ENCODE data around the gene SPRY1.

The SPRY1 gene

DNA sequence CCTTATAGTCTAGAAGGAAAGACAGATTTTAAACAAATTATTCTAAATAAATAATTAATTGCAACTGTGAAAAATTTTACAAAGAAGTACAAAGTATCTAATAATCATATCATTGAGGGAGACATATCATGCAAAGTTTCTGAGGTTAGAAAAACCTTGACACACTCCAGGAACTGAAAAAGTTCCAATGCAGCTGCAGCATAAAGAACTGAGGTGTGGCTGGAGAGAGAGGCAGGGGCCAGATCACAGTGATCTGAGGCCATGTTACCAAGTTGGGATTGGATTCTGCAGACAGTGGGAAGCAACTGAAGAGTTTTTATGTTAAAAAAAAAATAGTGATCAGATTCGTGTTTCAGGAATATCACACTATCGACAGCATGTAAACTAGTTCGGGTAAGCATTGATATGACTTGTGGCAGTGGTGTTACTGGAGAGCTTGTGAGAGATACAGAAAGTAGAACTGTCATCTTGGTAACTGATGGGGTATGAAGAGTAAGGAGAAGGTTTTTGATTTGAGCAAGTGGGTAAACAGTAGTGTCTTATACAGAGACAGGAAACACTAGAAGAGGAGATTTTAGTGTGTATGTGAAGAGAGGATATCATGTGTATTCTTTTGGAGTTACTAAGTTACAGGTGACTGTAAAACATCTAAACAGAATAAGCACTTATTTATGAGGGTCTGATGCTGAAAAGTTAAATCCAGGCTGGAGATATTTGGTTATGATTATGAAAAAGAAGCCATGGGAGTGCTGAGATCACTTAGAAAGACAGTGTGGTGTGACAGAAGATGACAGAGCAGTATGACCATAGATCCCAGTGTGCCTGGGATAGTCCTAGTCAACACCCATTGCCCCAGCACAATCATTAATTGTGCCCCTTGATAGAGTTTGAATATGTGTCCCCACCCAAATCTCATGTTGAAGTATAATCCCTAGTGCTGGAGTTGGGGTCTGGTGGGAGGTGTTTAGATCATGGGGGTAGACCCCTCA, 15.6 kb upstream of the SPRY1 start:
- DNase-seq (ENCODE audit: low read depth in 2 of 2): no peak

DNA sequence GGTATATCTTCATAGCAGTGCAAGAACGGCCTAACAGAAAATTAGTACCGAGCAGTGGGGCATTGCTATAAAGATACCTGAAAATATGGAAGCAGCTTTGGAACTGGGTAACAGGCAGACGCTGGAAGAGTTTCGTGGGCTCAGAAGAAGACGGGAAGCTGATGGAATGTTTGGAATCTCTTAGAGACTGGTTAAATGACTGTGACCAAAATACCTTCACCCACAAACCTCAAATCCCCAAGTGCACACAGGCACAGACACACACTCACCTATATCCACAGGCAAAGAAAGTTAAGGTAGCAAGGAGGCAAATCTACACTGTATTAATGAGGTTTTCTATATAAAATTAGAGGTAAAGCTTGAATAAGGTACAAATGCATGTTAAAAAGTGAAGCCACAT, 14.6 kb upstream of the SPRY1 start:
- no peak for DNase-seq (ENCODE audit: low read depth in 2 of 2)

DNA sequence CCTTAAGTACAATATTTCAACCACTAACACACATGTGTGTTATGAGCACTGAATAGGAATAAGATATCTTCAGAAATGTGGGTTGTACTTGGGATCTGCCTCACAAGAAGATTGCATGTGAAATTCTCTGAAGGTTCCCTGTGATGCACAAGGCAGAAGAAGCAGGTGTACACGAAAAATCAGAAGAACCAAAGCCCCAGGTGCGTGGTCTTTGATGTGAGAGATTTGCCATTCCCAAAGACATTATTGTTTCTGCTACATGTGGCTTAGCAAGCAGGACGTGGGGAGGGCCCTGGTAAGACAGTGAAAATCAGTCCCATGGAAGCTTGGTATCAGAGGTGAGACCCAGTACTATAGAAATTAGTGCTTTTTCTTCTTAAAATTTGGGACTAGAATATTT, 13.0 kb upstream of the SPRY1 start:
- no peak for DNase-seq (ENCODE audit: low read depth in 2 of 2)

DNA sequence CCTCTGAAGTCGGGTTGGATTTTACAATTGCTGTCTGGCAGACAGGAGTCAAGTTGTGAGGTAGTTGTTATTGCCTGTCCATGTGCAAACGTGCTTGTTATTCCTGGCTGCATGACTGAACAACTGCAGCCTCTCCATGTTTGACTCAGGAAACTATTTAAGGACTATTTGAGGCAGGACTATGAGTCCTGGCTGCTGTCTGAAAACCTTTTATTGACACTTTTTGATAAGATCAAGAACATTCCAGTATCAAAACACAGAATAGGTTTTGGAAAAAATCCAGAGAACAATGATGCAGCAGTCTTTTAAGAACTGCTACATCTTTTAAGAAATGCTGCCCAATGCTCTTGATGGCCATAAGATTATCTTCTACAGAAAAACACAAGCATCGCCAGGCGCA, 10.0 kb upstream of the SPRY1 start:
- no peak for DNase-seq (ENCODE audit: low read depth in 2 of 2)

DNA sequence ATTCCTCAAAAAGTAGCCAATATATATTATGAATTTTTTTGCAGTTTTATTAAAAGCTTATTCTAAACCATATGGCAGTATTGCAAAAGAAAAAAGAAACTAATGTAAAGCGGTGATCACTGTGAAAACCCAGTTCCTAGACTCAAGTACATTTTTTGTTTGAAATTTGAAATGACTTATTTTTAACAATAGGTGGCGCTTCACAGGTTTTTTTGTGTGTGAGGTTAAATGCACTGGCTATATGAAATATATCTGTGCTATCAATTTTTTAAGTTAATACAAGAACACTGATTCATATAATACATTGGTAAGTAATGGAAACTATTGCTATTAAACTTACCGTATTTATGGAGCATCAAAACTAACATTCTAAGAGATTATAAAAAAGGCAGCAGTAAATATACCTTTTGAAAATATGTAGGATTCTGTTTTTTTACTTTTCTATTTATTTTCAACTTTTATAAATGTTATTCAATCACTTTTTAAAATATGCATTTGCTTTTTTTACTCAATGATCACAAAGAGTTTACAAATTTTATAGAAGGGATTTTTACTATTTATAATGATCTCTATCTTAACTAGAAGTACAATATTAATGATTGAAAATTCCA, 5.6 kb upstream of the SPRY1 start:
- DNase-seq (ENCODE audit: low read depth in 2 of 2): no peak

DNA sequence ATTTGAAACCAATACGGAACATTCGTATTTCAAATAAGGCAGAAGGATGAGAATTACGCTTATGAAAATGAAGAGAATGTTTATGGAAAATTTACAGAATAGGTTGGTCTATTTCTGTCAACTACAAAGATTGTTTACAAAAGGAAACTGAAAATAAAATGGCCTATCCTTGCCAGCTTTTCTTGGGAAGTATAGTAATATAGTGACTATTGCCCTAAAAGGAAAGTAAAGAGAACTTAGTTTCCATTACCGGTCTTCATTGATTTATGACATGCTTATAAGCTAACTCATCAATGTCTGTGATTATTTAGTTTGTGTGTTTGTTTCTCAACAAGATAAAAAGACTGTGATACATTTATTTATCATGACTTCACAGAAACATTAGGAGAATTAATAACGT, 2.9 kb upstream of the SPRY1 start:
- no peak for DNase-seq (ENCODE audit: low read depth in 2 of 2)

DNA sequence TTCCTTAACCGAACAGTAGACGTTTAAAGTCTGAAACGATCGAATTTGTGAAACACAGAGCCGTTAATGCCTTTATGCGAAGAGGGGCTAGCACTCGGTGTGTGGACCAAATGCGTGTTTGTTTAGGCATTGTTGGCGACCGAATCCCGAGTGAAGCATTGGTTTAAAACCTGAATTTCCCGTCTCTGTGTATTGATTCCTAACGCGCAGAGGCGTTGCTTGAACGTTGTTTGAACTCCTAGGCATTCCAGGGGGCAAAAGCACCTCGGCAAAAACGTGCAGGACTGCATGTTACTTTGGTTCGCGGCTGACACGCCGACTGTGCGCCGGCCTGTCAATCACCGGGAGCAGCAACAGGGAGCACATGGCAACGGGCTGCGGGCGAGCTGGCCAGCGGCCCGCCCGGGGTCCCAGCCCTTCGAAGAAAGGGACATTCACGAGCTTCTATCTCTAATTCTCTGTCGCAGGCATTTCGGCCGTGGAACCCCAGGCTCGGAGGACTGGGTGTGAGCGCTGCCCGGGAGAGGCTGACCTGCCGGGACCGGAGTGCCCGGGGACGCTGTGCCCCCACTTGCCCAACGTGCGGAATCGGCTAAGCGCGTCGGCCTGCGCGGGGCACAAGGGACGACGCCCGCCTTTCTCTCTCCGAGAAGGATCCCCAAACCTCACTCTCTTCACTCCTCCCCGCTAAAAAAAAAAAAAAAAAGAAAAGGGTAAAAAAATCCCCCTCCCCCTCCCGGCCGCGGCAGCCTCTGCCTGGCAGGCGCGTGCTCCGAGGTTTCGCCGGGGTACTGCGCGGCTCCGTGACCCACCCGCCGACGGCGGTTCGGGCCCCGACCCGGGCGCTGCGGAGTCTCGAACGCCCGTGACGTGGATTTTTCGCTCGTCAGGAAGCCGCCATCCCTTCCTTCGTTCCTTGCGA, 810 bp downstream of the SPRY1 start:
- no peak for DNase-seq (ENCODE audit: low read depth in 2 of 2)

DNA sequence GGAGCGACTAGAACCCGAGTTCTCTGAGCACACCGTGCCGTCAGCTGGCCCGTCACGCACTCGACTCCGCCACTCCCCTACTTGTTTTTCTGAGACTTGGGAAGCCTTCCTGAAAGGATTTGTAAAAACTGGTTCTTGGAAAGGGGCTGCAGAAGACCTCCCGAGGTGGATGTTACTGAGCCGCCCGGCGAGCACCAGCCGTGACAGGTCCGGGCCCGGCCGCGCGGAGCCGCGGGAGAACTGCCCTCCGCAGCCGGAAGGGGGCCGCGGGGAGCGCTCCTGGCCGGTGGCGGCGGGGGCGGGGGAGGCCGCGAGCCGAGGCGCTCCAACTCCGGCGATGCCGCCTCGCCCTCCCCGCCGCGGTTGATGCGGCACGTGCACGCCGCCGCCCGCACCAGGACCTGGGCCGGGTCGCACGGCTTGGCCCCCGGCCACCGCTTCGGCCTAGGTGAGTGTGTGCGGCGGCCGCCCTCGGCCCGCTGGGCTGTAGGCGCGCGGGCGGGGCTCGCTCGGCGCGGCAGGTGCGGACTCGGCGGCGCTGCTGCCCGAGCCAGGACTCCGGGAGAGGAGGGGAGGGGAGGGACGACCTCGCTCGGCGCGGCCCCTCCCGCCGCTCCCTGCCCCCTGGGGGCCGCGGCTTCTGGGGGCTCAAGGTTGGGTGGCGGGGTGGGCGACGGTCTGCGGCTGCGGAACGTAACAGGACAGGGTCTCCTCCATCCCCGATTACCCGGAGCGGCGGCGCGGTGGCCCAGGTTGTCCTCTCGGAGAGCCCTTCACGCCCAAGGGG, 1.7 kb downstream of the SPRY1 start:
- DNase-seq (ENCODE audit: low read depth in 2 of 2): no peak

DNA sequence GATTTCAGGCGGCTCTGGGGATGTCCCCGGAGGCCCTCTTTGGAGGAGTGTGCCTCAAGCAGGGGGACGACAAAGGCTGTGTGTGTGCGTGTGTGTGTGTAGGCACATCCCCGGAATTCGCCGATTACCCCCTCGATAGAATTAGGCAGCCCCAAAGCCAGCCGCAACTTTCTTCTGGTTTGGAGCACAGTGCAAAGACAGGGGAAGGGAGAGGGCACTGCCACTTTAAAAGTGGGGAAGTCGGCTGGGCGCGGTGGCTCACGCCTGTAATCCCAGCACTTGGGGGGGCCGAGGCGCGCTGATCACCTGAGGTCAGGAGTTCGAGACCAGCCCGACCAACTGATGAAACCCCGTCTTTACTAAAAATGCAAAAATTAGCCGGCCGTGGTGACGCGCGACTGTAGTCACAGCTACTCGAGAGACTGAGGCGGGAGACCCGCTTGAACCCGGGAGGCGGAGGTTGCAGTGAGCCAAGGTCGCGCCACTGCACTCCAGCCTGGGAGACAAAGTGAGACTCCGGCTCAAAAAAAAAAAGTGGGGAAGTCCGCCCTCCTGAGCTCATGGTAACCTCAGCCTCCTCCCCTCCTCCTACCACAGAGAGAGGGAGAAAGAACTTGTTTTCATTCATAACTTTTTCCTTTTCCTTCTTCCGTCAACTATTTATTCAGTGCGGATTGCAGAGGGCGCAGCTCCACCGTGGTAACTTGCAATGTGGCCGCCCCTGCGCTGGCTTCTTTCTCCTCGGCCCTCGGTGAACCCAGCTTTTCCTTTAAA, 2.4 kb downstream of the SPRY1 start:
- no peak for DNase-seq (ENCODE audit: low read depth in 2 of 2)

DNA sequence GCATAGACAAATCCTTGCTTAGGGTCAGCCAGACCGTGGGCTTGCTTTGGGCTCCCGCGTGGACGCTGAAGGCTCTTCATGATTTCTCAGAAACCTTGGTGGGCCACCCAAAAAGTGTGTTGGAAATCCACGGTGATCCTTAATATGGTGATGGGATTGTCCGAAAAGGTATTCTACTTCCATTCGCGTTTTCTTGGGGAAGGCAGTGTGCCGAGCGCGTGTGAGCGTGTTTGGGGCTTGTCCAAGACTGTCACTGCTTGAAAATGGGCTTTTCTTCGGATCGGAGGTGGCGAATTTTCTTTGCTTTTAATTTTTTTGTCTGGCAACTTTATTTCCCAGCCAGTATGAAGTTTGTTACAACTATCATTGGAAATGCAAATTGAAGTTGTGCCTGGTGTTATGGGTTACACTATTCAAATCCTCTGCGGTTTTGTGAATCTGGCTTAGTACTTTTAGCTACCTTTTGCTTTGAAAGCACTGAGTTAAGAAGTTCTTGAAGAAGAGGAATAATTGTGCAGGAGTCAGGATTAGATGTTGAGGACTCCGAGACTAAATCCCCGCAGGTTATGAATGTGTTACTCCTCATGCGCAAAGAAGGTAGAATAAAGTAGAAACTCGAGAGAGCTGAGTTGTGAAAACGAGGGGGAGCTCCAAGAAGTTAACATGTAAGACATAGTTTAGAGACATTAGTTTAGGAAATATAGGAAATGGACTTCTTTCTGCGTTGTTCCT, 3.2 kb downstream of the SPRY1 start:
- no peak for DNase-seq (ENCODE audit: low read depth in 2 of 2)

DNA sequence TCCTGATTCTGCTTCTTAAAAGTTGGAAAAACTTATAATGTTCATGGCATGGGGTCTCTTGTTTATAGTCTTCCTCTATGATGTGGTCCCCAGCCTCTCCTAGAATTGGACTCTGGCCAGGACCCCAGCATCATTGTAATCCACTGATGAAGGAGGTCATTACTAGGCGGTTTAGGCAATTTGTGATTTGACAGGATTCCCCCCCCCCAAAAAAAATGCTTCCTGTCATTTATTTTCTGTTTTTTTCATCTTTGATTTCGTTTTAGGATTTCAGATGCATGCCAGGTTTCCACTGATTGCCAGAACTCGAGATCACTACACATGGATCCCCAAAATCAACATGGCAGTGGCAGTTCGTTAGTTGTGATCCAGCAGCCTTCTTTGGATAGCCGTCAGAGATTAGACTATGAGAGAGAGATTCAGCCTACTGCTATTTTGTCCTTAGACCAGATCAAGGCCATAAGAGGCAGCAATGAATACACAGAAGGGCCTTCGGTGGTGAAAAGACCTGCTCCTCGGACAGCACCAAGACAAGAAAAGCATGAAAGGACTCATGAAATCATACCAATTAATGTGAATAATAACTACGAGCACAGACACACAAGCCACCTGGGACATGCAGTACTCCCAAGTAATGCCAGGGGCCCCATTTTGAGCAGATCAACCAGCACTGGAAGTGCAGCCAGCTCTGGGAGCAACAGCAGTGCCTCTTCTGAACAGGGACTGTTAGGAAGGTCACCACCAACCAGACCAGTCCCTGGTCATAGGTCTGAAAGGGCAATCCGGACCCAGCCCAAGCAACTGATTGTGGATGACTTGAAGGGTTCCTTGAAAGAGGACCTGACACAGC, 4.9 kb downstream of the SPRY1 start:
- no peak for DNase-seq (ENCODE audit: low read depth in 2 of 2)

DNA sequence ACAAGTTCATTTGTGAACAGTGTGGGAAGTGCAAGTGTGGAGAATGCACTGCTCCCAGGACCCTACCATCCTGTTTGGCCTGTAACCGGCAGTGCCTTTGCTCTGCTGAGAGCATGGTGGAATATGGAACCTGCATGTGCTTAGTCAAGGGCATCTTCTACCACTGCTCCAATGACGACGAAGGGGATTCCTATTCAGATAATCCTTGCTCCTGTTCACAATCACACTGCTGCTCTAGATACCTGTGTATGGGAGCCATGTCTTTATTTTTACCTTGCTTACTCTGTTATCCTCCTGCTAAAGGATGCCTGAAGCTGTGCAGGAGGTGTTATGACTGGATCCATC, 5.5 kb downstream of the SPRY1 start:
- DNase-seq (ENCODE audit: low read depth in 2 of 2): no peak

DNA sequence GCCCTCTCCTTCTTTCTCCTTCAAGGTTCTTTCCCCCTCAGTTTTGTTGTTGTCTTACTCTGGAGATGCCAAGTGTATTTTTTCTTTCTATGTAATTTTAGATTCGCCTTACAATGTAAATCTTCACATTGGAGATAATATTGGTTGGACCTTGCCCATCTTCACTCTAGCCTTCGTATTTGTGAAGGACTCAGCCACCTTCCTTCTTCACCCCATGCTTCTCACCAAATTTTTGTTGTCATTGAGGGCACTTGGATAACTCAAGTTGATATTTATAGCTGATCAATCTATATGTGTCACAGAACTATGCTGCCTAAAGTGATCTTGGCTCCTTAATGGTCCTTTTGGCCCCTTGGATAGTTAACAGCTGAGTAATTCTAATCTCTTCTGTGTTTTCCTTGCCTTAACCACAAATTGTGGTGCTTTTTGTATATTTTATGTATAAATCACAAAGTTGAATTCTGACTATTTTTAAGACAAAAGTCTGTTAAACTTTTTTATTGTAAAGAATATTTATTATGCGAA, 6.5 kb downstream of the SPRY1 start:
- no peak for DNase-seq (ENCODE audit: low read depth in 2 of 2)

DNA sequence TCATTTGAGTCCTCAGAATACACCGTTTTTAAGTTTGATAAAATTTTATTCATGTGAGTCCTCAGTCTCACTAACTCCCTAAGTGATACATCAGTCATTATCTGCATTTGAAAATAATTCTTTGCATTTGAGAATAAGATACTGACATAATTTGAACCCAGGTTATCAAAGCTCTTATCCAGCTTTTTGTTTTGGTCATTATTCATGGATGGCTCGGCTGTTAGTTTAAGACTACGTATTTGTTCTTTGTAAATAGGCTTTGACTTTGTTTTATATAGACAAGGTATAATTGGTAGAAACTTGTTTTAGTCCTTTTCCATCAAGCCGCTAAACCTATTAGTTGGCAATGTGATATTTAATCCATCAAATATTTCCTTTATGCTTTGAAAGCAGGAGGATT, 7.9 kb downstream of the SPRY1 start:
- no peak for DNase-seq (ENCODE audit: low read depth in 2 of 2)

DNA sequence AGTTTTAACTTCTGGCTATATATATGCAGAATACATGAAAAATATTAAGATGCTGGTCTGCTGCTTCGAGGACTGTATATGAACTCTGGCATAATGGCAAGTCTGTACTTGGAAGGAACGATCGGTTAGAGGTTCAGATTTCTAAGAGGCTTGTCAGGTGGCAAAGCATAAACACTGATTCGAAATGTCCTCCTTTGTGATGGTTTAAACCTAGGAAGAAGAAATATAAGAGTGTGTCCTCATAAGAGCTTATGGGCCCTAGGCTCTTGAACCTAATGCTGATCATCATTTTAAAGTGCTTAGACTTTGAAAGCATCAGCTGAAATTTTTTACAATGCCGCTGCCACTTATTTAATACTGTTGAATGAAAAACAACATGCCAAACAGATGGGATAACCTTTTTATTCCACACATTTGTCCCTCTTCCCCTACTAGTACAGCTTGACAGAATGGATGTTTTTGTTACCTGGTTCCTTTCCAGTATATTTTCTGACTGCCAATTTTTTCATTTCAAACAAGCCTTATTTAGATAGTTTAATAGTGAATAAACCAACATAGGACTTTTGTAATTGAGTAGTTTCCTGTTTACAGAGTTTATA, 8.8 kb downstream of the SPRY1 start:
- DNase-seq (ENCODE audit: low read depth in 2 of 2): no peak

DNA sequence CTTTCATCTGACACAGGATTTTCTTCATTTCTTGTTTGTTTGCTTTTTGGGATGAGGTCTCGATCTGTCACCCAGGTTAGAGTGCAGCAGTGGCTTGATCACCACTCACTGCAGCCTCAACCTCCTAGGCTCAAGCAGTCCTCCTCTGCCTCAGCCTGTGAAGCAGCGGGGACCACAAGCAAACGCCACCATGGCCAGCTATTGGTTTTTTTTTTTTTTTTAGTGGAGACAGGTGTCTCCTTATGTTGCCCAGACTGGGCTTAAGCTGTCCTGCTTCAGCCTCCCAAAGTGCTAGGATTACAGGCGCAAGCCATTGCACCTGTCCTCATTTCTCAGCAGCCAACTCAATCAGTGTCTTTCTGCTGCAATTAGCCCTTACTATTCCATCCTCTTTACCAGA, 10.3 kb downstream of the SPRY1 start:
- DNase-seq (ENCODE audit: low read depth in 2 of 2): no peak

DNA sequence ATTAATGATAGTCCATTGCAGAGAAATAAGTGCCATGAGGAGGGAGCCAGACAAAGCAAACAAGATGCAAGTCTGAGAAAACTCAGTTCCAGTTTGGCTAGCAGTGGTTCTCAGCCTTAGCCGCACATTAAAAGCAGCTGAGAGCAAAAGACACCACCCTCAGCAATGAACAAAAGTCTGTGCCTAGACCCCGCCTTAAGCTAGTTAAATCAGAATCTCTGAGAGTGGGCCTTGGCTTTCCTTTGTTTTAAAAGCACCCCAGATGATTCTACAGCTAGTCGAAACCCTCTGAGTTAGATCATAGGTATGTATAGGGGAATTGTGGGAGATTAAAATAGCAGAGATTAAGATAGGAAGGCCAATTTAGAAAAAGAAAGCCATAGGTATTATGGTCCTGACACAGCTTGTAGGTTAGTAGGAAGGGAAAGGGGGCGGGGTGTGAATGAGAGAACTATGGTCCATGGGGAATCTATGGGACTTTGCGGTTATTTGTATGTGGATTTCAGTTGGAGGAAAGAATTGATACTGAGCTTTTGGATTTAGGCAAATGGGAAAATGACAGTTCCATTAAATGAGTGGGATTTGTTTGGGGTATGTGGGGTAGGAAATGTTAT, 12.0 kb downstream of the SPRY1 start:
- DNase-seq (ENCODE audit: low read depth in 2 of 2): no peak

DNA sequence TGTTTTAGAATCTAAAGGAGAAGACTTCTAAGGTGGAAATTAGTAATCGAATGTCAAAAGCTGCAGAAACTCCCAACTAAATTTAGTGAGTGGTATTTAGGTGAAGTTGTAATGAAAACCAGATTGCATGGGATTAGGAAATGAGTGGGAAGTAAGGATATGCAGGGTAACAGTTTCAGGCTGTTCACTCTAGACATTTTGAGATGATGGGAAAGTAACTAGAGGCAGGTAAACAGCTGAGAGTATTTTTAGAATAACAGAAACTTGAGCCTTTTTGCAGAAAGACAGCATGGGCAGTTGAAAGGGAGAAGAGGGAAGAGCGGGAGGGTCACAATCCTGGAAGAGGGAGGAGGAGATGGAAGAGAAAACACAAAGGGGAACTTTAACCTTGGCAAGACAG, 12.7 kb downstream of the SPRY1 start:
- DNase-seq (ENCODE audit: low read depth in 2 of 2): no peak
